ENCODE data around the gene TESK2. TPM values are rescaled to one million over a fixed set of nuclear protein-coding genes. Genes with fewer than 3 reads are reported as not detected.

The TESK2 gene
- total and polyA plus RNA-seq, 2 of the 13 experiments (the other 11 are each of a cell fraction or from before 2014, with no cell fraction given) = 5.5 to 9.6 TPM

DNA sequence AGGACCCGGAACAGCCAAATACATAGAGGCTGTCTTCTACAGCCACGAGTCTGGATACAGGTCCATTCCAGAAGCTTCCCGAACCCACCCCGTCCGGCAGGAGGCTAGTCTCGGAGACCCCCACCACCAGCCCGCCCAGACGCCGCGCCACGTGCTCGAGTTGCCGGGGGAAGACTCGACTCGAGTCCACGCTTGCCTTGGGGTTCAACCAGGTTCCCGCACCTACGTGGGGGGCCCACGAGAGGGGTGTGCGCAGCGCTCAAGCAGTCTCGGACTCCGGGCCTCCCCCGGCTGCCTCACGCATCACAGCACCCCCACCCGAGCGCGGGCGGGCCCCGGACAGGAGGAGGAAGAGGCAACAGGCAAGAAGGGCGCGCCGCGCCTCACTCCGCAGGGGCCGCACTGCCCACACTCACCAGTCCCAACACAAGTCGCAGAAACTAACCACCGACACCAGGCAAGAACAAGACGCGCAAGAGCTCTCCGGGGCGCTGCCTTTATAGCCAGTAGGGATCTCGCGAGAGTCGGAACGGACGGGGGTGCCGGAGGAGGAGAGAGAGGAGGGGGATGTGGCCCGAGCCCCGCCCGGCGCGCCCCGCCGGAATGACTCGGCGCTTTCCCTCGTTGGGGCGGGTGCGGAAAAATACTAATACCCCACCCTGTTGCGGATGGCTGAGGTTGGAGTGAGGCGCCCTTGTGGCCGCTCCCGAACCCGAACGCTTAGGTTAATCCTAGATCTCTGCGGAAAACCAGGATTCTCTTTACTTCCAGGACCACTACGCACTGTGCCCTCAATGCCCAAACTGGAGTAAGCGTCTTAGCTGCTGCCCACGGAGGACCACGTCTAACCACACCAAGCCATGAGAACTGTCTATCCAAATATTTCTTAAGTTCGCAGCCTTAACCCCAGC, 30.7 kb upstream of the TESK2 start, which contains the start of gene PRDX1 (continued):
- TF ChIP-seq, protein P1, sequence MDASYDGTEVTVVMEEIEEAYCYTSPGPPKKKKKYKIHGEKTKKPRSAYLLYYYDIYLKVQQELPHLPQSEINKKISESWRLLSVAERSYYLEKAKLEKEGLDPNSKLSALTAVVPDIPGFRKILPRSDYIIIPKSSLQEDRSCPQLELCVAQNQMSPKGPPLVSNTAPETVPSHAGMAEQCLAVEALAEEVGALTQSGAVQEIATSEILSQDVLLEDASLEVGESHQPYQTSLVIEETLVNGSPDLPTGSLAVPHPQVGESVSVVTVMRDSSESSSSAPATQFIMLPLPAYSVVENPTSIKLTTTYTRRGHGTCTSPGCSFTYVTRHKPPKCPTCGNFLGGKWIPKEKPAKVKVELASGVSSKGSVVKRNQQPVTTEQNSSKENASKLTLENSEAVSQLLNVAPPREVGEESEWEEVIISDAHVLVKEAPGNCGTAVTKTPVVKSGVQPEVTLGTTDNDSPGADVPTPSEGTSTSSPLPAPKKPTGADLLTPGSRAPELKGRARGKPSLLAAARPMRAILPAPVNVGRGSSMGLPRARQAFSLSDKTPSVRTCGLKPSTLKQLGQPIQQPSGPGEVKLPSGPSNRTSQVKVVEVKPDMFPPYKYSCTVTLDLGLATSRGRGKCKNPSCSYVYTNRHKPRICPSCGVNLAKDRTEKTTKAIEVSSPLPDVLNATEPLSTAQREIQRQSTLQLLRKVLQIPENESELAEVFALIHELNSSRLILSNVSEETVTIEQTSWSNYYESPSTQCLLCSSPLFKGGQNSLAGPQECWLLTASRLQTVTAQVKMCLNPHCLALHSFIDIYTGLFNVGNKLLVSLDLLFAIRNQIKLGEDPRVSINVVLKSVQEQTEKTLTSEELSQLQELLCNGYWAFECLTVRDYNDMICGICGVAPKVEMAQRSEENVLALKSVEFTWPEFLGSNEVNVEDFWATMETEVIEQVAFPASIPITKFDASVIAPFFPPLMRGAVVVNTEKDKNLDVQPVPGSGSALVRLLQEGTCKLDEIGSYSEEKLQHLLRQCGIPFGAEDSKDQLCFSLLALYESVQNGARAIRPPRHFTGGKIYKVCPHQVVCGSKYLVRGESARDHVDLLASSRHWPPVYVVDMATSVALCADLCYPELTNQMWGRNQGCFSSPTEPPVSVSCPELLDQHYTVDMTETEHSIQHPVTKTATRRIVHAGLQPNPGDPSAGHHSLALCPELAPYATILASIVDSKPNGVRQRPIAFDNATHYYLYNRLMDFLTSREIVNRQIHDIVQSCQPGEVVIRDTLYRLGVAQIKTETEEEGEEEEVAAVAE (CRISPR knock-in tag; IDR thresholded peaks at IDR 0.05; ENCODE audit: borderline replicate concordance) = peak; percentile 96
- peak; percentile 67; the same call in 1 of the 2 replicates for TF ChIP-seq ZNF788 (CRISPR knock-in tag; IDR thresholded peaks at IDR 0.05; ENCODE audit: borderline replicate concordance)
- TF ChIP-seq ZBTB7B (CRISPR knock-in tag; IDR thresholded peaks at IDR 0.05) = peak; percentile 57; the same call in 1 of the 2 replicates
- TF ChIP-seq, protein P2, sequence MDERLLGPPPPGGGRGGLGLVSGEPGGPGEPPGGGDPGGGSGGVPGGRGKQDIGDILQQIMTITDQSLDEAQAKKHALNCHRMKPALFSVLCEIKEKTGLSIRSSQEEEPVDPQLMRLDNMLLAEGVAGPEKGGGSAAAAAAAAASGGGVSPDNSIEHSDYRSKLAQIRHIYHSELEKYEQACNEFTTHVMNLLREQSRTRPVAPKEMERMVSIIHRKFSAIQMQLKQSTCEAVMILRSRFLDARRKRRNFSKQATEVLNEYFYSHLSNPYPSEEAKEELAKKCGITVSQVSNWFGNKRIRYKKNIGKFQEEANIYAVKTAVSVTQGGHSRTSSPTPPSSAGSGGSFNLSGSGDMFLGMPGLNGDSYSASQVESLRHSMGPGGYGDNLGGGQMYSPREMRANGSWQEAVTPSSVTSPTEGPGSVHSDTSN (CRISPR knock-in tag; IDR thresholded peaks at IDR 0.05) = 0 out of 2 replicates have a peak, but pooled peaks have one; percentile 8
- peak; percentile 95 for TF ChIP-seq SALL1 (CRISPR knock-in tag; IDR thresholded peaks at IDR 0.05)
- TF ChIP-seq ZMYM2 (CRISPR knock-in tag; IDR thresholded peaks at IDR 0.05) = no peak
- peak; percentile 90; the same call in 1 of the 2 replicates for TF ChIP-seq ZNF598 (CRISPR knock-in tag; IDR thresholded peaks at IDR 0.05; ENCODE audit: borderline replicate concordance)
- no peak for TF ChIP-seq SP140L (CRISPR knock-in tag; IDR thresholded peaks at IDR 0.05; ENCODE audit: borderline replicate concordance)
- TF ChIP-seq, protein P3, sequence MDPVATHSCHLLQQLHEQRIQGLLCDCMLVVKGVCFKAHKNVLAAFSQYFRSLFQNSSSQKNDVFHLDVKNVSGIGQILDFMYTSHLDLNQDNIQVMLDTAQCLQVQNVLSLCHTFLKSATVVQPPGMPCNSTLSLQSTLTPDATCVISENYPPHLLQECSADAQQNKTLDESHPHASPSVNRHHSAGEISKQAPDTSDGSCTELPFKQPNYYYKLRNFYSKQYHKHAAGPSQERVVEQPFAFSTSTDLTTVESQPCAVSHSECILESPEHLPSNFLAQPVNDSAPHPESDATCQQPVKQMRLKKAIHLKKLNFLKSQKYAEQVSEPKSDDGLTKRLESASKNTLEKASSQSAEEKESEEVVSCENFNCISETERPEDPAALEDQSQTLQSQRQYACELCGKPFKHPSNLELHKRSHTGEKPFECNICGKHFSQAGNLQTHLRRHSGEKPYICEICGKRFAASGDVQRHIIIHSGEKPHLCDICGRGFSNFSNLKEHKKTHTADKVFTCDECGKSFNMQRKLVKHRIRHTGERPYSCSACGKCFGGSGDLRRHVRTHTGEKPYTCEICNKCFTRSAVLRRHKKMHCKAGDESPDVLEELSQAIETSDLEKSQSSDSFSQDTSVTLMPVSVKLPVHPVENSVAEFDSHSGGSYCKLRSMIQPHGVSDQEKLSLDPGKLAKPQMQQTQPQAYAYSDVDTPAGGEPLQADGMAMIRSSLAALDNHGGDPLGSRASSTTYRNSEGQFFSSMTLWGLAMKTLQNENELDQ (CRISPR knock-in tag; IDR thresholded peaks at IDR 0.05; ENCODE audit: borderline replicate concordance) = no peak; the same call in 1 of the 2 replicates
- TF ChIP-seq ZNF331 (CRISPR knock-in tag; IDR thresholded peaks at IDR 0.05) = peak; percentile 95
- peak; percentile 35; the same call in 1 of the 2 replicates for TF ChIP-seq SETDB1 (CRISPR knock-in tag; IDR thresholded peaks at IDR 0.05; ENCODE audit: borderline replicate concordance)
- TF ChIP-seq, protein P4, sequence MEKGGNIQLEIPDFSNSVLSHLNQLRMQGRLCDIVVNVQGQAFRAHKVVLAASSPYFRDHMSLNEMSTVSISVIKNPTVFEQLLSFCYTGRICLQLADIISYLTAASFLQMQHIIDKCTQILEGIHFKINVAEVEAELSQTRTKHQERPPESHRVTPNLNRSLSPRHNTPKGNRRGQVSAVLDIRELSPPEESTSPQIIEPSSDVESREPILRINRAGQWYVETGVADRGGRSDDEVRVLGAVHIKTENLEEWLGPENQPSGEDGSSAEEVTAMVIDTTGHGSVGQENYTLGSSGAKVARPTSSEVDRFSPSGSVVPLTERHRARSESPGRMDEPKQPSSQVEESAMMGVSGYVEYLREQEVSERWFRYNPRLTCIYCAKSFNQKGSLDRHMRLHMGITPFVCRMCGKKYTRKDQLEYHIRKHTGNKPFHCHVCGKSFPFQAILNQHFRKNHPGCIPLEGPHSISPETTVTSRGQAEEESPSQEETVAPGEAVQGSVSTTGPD (CRISPR knock-in tag; IDR thresholded peaks at IDR 0.05) = peak; percentile 28; the same call in 1 of the 2 replicates
- TF ChIP-seq ZNF776 (CRISPR knock-in tag; IDR thresholded peaks at IDR 0.05) = peak; percentile 87
- TF ChIP-seq, protein P5, sequence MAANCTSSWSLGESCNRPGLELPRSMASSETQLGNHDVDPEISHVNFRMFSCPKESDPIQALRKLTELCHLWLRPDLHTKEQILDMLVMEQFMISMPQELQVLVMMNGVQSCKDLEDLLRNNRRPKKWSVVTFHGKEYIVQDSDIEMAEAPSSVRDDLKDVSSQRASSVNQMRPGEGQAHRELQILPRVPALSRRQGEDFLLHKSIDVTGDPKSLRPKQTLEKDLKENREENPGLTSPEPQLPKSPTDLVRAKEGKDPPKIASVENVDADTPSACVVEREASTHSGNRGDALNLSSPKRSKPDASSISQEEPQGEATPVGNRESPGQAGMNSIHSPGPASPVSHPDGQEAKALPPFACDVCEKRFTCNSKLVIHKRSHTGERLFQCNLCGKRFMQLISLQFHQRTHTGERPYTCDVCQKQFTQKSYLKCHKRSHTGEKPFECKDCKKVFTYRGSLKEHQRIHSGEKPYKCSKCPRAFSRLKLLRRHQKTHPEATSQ (CRISPR knock-in tag; IDR thresholded peaks at IDR 0.05; ENCODE audit: borderline replicate concordance) = peak; percentile 98
- TF ChIP-seq, protein P6, sequence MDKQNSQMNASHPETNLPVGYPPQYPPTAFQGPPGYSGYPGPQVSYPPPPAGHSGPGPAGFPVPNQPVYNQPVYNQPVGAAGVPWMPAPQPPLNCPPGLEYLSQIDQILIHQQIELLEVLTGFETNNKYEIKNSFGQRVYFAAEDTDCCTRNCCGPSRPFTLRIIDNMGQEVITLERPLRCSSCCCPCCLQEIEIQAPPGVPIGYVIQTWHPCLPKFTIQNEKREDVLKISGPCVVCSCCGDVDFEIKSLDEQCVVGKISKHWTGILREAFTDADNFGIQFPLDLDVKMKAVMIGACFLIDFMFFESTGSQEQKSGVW (CRISPR knock-in tag; IDR thresholded peaks at IDR 0.05; ENCODE audit: borderline replicate concordance) = no peak
